GM21723 (cell line): ENCODE measurements around the gene SAMD14.

Experiments
- ATAC-seq: cut with Tn5 transposase; IDR thresholded peaks from one replicate; pipeline ENCODE4 v1.9.1; 2021; ENCODE audit warnings: mild to moderate bottlenecking, moderate library complexity; ENCODE audit not compliant: unreplicated experiment

The SAMD14 gene

GRCh38 chr17:50099003-50099402, 31.0 kb downstream of the SAMD14 start:
- ATAC-seq: no peak

GRCh38 chr17:50098583-50098982, 31.4 kb downstream of the SAMD14 start:
- ATAC-seq: no peak

GRCh38 chr17:50097926-50098325, 32.0 kb downstream of the SAMD14 start:
- no peak for ATAC-seq

- ATAC-seq: no peak
These were observed 32.5 kb downstream of the SAMD14 start for GRCh38 chr17:50097455-50097854.

GRCh38 chr17:50096758-50097157, 33.2 kb downstream of the SAMD14 start:
- ATAC-seq: no peak

- ATAC-seq: no peak
These were observed 33.9 kb downstream of the SAMD14 start for GRCh38 chr17:50096092-50096491.

GRCh38 chr17:50095626-50096037, 34.3 kb downstream of the SAMD14 start:
- no peak for ATAC-seq

- ATAC-seq: peak; percentile 83
These were observed 35.0 kb downstream of the SAMD14 start, which contains the start of gene PDK2 for GRCh38 chr17:50094753-50095619. Gene PDK2, plus strand, starts transcription at chr17:50095351. Its CDS starts 85 bp downstream, at chr17:50095436.

GRCh38 chr17:50094243-50094752, 35.7 kb downstream of the SAMD14 start:
- peak; percentile 43 for ATAC-seq

- no peak for ATAC-seq
These were observed 36.2 kb downstream of the SAMD14 start for GRCh38 chr17:50093807-50094206.

GRCh38 chr17:50093246-50093645, 36.7 kb downstream of the SAMD14 start:
- ATAC-seq: no peak

GRCh38 chr17:50091918-50092285, 38.1 kb downstream of the SAMD14 start:
- no peak for ATAC-seq

- ATAC-seq: no peak
These were observed 38.7 kb downstream of the SAMD14 start for GRCh38 chr17:50090971-50091917.

GRCh38 chr17:50090071-50090470, 39.9 kb downstream of the SAMD14 start:
- ATAC-seq: no peak

GRCh38 chr17:50088952-50089825, 40.8 kb downstream of the SAMD14 start:
- ATAC-seq: no peak

- ATAC-seq: no peak
These were observed 42.0 kb downstream of the SAMD14 start for GRCh38 chr17:50087912-50088405.

GRCh38 chr17:50087246-50087911, 42.6 kb downstream of the SAMD14 start:
- ATAC-seq: peak; percentile 73

- no peak for ATAC-seq
These were observed 48.2 kb downstream of the SAMD14 start for GRCh38 chr17:50081757-50082156.

GRCh38 chr17:50080827-50081226, 49.1 kb downstream of the SAMD14 start:
- ATAC-seq: no peak

- ATAC-seq: no peak
These were observed 49.9 kb downstream of the SAMD14 start for GRCh38 chr17:50080096-50080480.
